ENCODE results near the gene TFDP1.

- no peak for TF ChIP-seq USF2 (IDR thresholded peaks at IDR 0.05; ENCODE audit: low read depth, low read length)
- TF ChIP-seq RFX5 (IDR thresholded peaks at IDR 0.05; ENCODE audit: low read depth, low read length) = no peak
- TF ChIP-seq CEBPB (IDR thresholded peaks at IDR 0.05; ENCODE audit: low read depth, low read length) = no peak
- TF ChIP-seq POLR2A (IDR thresholded peaks at IDR 0.05; ENCODE audit: low read depth, low read length) = no peak
- no peak for TF ChIP-seq CTCF (conservative IDR thresholded peaks at IDR 0.05; ENCODE audit: low read depth, low read length)
- no peak for TF ChIP-seq RCOR1 (IDR thresholded peaks at IDR 0.05; ENCODE audit: insufficient replicate concordance, low read length)
- TF ChIP-seq FOS (IDR thresholded peaks at IDR 0.05; ENCODE audit: low read depth, low read length) = no peak
- TF ChIP-seq BHLHE40 (IDR thresholded peaks at IDR 0.05; ENCODE audit: low read depth, low read length) = no peak
- no peak for TF ChIP-seq SMC3 (IDR thresholded peaks at IDR 0.05; ENCODE audit: low read depth, low read length)
Observed at GRCh38 chr13:113618455-113618854, 33.9 kb downstream of the TFDP1 start.
